AG04450 (cell line): ENCODE measurements around the gene PARD3. TPM values are rescaled to one million over a fixed set of nuclear protein-coding genes. Genes with fewer than 3 reads are reported as not detected.

Source experiments
- CTCF ChIA-PET: fragments of 300-600, 350-600 bp; formaldehyde crosslinking; extraction: SDS; loops from one replicate; lab custom pipeline; 2022; ENCODE audit warnings: antibody characterized with exemption, inconsistent platforms; lab: Charles Lee
- POLR2A ChIA-PET: fragments of 350-600 bp; formaldehyde crosslinking; extraction: SDS; loops from one replicate; lab custom pipeline; 2021; ENCODE audit warnings: antibody characterized with exemption, inconsistent platforms; lab: Yijun Ruan, JAX
- DNase-seq: peaks from one replicate; pipeline ENCODE4 v3.0.0-alpha.2; 2011; ENCODE audit warnings: low read depth, low spot score
- H3K27ac ChIP-seq: one replicate; pipeline ENCODE4 v1.5.1; 2012; ENCODE audit warnings: low read depth, low read length, control low read depth
- H3K27me3 ChIP-seq: one replicate; pipeline ENCODE4 v1.6.0; 2012; ENCODE audit warnings: low read length; ENCODE audit not compliant: control insufficient read depth, insufficient read depth
- H3K4me3 ChIP-seq: 2 replicates; pipeline ENCODE4 v1.5.1; 2011; ENCODE audit warnings: mild to moderate bottlenecking, low read depth, low read length, control low read depth
- H3K9me3 ChIP-seq: 2 replicates; pipeline ENCODE4 v1.5.1; 2012; ENCODE audit warnings: low read length; ENCODE audit not compliant: control insufficient read depth, insufficient read depth
- polyA plus RNA-seq: library from polyadenylated mRNA; depleted of rRNA; stranded (reverse); fragments of >200 nt; gene quantifications from 2 replicates; pipeline ENCODE4 v1.2.3, GENCODE V29; 2011
- TF ChIP-seq, protein P1 (sequence below): IDR thresholded peaks from 2 replicates; pipeline ENCODE4 v1.5.1; 2011; ENCODE audit warnings: low read depth, low read length, control low read depth, inconsistent platforms

PARD3 gene
- polyA plus RNA-seq, 1 experiment: 43.1 TPM

DNA sequence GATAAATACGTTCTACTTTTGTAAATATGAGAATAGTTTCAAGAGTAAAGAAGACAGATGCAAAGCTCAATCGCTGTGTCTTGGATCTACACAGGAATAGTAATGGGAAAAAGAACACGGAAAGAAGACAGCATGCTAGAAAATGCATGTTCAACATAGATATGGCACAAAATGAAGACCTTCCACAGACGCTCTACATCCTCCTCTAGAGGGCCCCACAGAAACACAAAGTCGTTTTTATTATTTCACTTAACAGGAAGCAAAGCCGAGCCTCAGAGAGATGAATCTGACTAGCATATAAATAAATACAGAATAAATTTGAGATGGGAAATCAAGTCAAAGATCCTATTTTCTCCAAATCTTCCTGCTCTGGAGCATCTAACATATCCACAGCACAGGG, 292.6 kb downstream of the PARD3 start:
- no peak for DNase-seq

DNA sequence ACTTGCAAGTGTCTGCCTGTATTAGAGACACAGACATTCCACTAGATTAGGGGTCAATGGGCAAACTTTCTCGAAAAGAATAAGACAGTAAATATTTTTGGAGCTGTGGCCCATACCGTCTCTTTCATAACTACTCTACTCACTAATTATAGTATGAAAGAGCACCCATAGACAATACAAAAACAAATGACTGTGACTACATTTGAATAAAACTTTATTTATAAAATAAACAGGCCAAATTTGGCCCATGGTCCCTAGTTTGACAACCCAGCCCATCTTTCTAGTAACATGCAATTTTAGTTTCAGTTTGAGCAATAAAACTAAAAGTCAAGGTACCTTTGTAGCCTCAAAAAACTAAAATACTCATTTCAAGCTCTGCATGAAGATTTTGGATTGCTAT, 294.6 kb downstream of the PARD3 start:
- ChIA-PET CTCF (interaction anchor here (0.7 to 2.1 kb wide), 3 partner anchors 113 to 438 kb away, joined by 3 to 10 read pairs (median 8); no protein-coding TSS in a partner anchor), POLR2A (interaction anchor here (0.6 kb wide), 1 partner anchor 45 kb away, joined by 3 read pairs; no protein-coding TSS in a partner anchor)
- DNase-seq: no peak
- Histone ChIP-seq H3K9me3 (no peaks in the 10 kb centered on the region), H3K27me3 (no peaks in the 10 kb centered on the region), H3K27ac (no peak overlapping the region), H3K4me3 (no peak overlapping the region)
- TF ChIP-seq, protein P1, sequence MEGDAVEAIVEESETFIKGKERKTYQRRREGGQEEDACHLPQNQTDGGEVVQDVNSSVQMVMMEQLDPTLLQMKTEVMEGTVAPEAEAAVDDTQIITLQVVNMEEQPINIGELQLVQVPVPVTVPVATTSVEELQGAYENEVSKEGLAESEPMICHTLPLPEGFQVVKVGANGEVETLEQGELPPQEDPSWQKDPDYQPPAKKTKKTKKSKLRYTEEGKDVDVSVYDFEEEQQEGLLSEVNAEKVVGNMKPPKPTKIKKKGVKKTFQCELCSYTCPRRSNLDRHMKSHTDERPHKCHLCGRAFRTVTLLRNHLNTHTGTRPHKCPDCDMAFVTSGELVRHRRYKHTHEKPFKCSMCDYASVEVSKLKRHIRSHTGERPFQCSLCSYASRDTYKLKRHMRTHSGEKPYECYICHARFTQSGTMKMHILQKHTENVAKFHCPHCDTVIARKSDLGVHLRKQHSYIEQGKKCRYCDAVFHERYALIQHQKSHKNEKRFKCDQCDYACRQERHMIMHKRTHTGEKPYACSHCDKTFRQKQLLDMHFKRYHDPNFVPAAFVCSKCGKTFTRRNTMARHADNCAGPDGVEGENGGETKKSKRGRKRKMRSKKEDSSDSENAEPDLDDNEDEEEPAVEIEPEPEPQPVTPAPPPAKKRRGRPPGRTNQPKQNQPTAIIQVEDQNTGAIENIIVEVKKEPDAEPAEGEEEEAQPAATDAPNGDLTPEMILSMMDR: no peak

More for the DNA sequence above, 292.6 kb downstream of the PARD3 start:
- Histone ChIP-seq H3K4me3 (no peak overlapping the region), H3K9me3 (no peaks in the 10 kb centered on the region), H3K27me3 (no peaks in the 10 kb centered on the region), H3K27ac (no peak overlapping the region)
- ChIA-PET POLR2A (interaction anchor here (0.6 kb wide), 1 partner anchor 116 kb away, joined by 3 read pairs; no protein-coding TSS in a partner anchor), CTCF (interaction anchor here (0.5 to 1.8 kb wide), 7 partner anchors 16 to 941 kb away, joined by 3 to 5 read pairs (median 4); no protein-coding TSS in a partner anchor)
- TF ChIP-seq, protein P1: peak; percentile 59

- H3K4me3 ChIP-seq: no peak overlapping the region
- DNase-seq: no peak
- TF ChIP-seq, protein P1: no peak
- H3K27me3 ChIP-seq: no peaks in the 10 kb centered on the region
- no peak overlapping the region for H3K27ac ChIP-seq
- CTCF ChIA-PET: interaction anchor here (2.1 kb wide), 1 partner anchor 118 kb away, joined by 8 read pairs; no protein-coding TSS in a partner anchor
- H3K9me3 ChIP-seq: no peaks in the 10 kb centered on the region
- POLR2A ChIA-PET: no interaction called here
Measured at GRCh38 chr10:34520084-34520483, 295.0 kb downstream of the PARD3 start.

DNA sequence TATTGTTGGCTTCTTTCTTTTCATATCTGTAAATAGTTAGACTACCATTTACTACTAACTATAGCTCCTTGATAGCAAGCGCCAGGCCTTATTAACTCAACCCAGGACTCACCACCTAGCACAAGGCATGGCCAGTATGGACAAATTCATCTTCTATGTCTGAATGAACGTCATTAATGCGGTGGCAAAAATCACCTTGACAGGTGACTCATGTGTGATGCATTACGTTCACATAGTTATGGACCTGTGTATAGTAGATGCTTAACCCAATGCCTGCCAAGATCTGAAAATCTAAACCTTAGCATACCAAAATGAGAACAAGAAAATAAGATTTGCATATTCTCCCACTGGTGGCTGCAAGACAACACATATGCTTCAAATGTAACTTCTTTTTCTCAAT, 300.8 kb downstream of the PARD3 start:
- Histone ChIP-seq H3K27me3 (no peaks in the 10 kb centered on the region), H3K27ac (no peak overlapping the region), H3K4me3 (no peak overlapping the region), H3K9me3 (no peaks in the 10 kb centered on the region)
- CTCF ChIA-PET: interaction anchor here (1.0 kb wide), 1 partner anchor 124 kb away, joined by 4 read pairs; no protein-coding TSS in a partner anchor
- POLR2A ChIA-PET: no interaction called here
- DNase-seq: no peak
- TF ChIP-seq, protein P1: no peak

- POLR2A ChIA-PET: no interaction called here
Measured at GRCh38 chr10:34513636-34514035, 301.5 kb downstream of the PARD3 start.

More at GRCh38 chr10:34513636-34514035, 301.5 kb downstream of the PARD3 start:
- no peak for DNase-seq
- no peak overlapping the region for H3K27ac ChIP-seq
- H3K27me3 ChIP-seq: no peaks in the 10 kb centered on the region
- TF ChIP-seq, protein P1: no peak
- no peaks in the 10 kb centered on the region for H3K9me3 ChIP-seq
- CTCF ChIA-PET: no interaction called here
- H3K4me3 ChIP-seq: no peak overlapping the region
